Activated T-cell treated with anti-CD3 and anti-CD28 coated beads, Interleukin-2, amount 50 U/mL, for 4 hours (primary cell): ENCODE results near the gene CACNA1A. TPM values are rescaled to one million over a fixed set of nuclear protein-coding genes. Genes with fewer than 3 reads are reported as not detected.
"Not testable (repeated sequence)": the region's sequence is repeated elsewhere in the genome, so short reads cannot be mapped to it uniquely, and the experiment has no call there.

Experiments
- ATAC-seq, 2 donors: fragments of 200-7000 bp; cut with Tn5 transposase; one replicate each; pipeline ENCODE4 v1.10.0; 2021
- DNase-seq: peaks from one replicate; pipeline ENCODE4 v3.0.0-alpha.2; 2020
- H3K27me3 Mint-ChIP-seq: one replicate; pipeline ENCODE4 v1.8.0; 2021; ENCODE audit warnings: low read depth, mixed read lengths
- H3K36me3 Mint-ChIP-seq: one replicate; pipeline ENCODE4 v1.8.0; 2022; ENCODE audit warnings: mixed read lengths; ENCODE audit not compliant: insufficient read depth
- H3K4me1 Mint-ChIP-seq: one replicate; pipeline ENCODE4 v1.8.0; 2021; ENCODE audit warnings: low read depth, mixed read lengths
- H3K4me3 Mint-ChIP-seq: one replicate; pipeline ENCODE4 v1.8.0; 2021; ENCODE audit warnings: mild to moderate bottlenecking, moderate library complexity, mixed read lengths
- H3K9me3 Mint-ChIP-seq: one replicate; pipeline ENCODE4 v1.8.0; 2021; ENCODE audit warnings: mixed read lengths
- total RNA-seq, 3 donors: library from RNA; stranded (reverse); gene quantifications; one replicate each; pipeline ENCODE4 v1.2.1, GENCODE V29; 2021

The CACNA1A gene
- total RNA-seq, 3 donors from 2014 or later: 0.16 to 0.43 (median 0.20) TPM

- Mint-ChIP-seq H3K36me3 (no peaks in the 10 kb centered on the region), H3K4me1 (peaks cover 21% of the 10 kb centered on the region), H3K4me3 (peak overlapping the region; percentile 83), H3K27me3 (no peaks in the 10 kb centered on the region), H3K9me3 (no peaks in the 10 kb centered on the region)
- peak; percentile 55 for DNase-seq
- ATAC-seq: peak; percentile 89 to 91
Measured at GRCh38 chr19:13207846-13208671, 298.2 kb downstream of the CACNA1A start.

GRCh38 chr19:13207237-13207845, 298.9 kb downstream of the CACNA1A start:
- H3K36me3 Mint-ChIP-seq: no peaks in the 10 kb centered on the region
- ATAC-seq (no peak), DNase-seq (no peak)
- peaks cover 17% of the 10 kb centered on the region for H3K4me1 Mint-ChIP-seq
- H3K9me3 Mint-ChIP-seq: no peaks in the 10 kb centered on the region
- H3K27me3 Mint-ChIP-seq: no peaks in the 10 kb centered on the region
- no peak overlapping the region for H3K4me3 Mint-ChIP-seq

DNA sequence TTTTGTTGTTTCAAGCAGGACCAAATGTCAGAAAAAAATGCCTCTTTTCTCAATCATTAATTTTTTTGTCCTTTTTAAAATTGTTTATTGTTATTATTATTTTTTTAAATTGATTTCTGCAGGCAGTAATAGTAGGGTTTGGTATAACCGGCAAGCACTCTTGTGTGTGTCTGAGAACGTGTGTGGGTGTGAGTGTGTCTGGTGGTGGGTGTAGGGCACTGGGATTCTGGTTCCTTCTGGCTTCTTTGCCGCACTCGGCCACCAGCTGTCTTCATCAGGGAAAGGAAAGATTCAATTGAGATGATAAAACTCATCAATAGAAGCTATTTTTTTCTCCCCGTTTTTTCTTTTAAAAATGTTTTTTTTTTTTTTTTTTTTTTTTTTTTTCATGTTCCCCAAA, 299.7 kb downstream of the CACNA1A start:
- H3K4me1 Mint-ChIP-seq: peaks cover 17% of the 10 kb centered on the region
- DNase-seq (no peak), ATAC-seq (no peak)
- H3K4me3 Mint-ChIP-seq: no peak overlapping the region
- no peaks in the 10 kb centered on the region for H3K9me3 Mint-ChIP-seq
- H3K27me3 Mint-ChIP-seq: no peaks in the 10 kb centered on the region
- H3K36me3 Mint-ChIP-seq: no peaks in the 10 kb centered on the region

DNA sequence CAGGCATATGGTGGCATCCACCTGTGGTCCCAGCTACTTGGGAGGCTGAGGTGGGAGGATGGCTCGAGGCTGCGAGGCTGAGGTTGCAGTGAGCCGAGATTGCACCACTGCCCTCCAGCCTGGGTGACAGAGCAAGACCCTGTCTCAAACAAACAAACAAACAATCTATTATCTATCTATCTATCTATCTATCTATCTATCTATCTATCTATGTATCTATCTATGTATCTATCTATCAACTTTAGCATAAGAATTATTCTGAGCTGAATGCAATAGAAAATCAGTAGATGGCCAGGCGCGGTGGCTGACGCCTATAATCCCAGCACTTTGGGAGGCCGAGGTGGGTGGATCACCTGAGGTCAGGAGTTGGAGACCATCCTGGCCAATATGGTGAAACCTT, 304.2 kb downstream of the CACNA1A start:
- not testable (repeated sequence) for H3K4me1 Mint-ChIP-seq, H3K27me3 Mint-ChIP-seq, DNase-seq, H3K9me3 Mint-ChIP-seq, ATAC-seq, H3K4me3 Mint-ChIP-seq, H3K36me3 Mint-ChIP-seq

GRCh38 chr19:13198634-13199033, 307.6 kb downstream of the CACNA1A start:
- no peak overlapping the region for H3K4me3 Mint-ChIP-seq
- H3K36me3 Mint-ChIP-seq: no peaks in the 10 kb centered on the region
- no peaks in the 10 kb centered on the region for H3K27me3 Mint-ChIP-seq
- no peaks in the 10 kb centered on the region for H3K9me3 Mint-ChIP-seq
- no peak for ATAC-seq
- DNase-seq: no peak
- H3K4me1 Mint-ChIP-seq: peaks cover 13% of the 10 kb centered on the region

- DNase-seq: peak; percentile 43
- no peaks in the 10 kb centered on the region for H3K9me3 Mint-ChIP-seq
- H3K36me3 Mint-ChIP-seq: no peaks in the 10 kb centered on the region
- H3K4me3 Mint-ChIP-seq: no peak overlapping the region
- H3K4me1 Mint-ChIP-seq: peaks cover 23% of the 10 kb centered on the region
- H3K27me3 Mint-ChIP-seq: no peaks in the 10 kb centered on the region
- peak in 1 of 2 donors; percentile 57 for ATAC-seq
Measured at GRCh38 chr19:13195678-13196077, 310.6 kb downstream of the CACNA1A start.

DNA sequence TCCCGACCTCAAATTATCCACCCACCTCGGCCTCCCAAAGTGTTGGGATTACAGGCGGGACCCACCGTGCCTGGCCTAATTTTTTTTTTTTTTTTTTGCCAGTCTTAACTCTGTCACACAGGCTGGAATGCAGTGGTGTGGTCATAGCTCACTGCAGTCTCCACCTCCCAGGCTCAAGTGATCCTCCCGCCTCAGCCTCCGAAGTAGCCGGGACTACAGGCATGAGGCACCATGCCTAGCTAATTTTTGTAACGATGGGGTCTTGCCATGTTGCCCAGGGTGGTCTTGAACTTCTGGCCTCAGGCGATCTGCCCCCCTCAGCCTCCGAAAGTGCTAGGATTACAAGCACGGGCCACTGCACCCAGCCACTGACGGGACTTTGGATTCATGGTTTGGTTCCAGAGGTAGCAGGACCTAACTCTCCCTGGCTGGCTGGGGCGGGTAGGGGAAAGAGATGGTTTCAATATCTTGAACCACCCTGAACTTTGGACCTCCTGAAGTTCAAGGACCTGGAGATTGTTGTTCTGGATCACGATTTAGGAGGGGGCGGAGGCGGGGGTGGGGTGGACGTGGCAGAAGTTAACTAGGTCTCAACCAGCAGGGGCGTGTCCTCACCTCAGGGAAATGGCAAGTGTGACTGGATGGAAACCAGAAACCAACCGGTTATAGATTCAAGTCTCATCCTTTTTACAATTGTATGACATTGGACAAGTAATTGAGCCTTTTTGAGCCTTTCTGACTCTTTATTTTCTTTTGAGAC, 315.3 kb downstream of the CACNA1A start:
- peak in 1 of 2 donors; percentile 49 for ATAC-seq
- Mint-ChIP-seq H3K27me3 (no peaks in the 10 kb centered on the region), H3K9me3 (no peaks in the 10 kb centered on the region), H3K4me1 (peaks cover 37% of the 10 kb centered on the region), H3K4me3 (no peak overlapping the region), H3K36me3 (no peaks in the 10 kb centered on the region)
- no peak for DNase-seq

GRCh38 chr19:13189600-13189999, 316.7 kb downstream of the CACNA1A start:
- Mint-ChIP-seq H3K27me3 (no peaks in the 10 kb centered on the region), H3K36me3 (no peaks in the 10 kb centered on the region), H3K4me1 (peaks cover 32% of the 10 kb centered on the region), H3K4me3 (no peak overlapping the region), H3K9me3 (no peaks in the 10 kb centered on the region)
- ATAC-seq (no peak), DNase-seq (no peak)

DNA sequence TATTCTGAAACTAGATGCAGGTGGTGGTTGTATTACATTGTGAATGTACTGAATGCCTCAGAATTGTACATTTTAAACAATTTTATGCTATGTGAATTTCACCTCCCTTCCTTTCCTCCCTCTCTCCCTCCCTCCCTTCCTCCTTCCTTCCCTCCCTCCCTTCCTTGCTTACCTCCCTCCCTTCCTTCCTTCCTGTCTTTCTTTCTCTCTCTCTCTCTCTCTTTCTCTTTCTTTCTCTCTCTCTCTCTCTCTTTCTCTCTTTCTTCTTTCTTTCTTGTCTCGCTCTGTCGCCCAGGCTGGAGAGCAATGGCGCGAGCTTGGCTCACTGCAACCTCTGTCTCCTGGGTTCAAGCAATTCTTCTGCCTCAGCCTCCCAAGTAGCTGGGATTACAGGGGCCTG, 318.9 kb downstream of the CACNA1A start:
- H3K4me3 Mint-ChIP-seq: no peak overlapping the region
- no peak for DNase-seq

GRCh38 chr19:13186688-13187087, 319.6 kb downstream of the CACNA1A start:
- not testable (repeated sequence) for H3K27me3 Mint-ChIP-seq, H3K4me3 Mint-ChIP-seq, DNase-seq, H3K36me3 Mint-ChIP-seq, H3K9me3 Mint-ChIP-seq, ATAC-seq
- H3K4me1 Mint-ChIP-seq: peaks cover 30% of the 10 kb centered on the region

More for the DNA sequence above, 318.9 kb downstream of the CACNA1A start:
- no peaks in the 10 kb centered on the region for H3K36me3 Mint-ChIP-seq
- H3K9me3 Mint-ChIP-seq: no peaks in the 10 kb centered on the region
- ATAC-seq: no peak
- no peaks in the 10 kb centered on the region for H3K27me3 Mint-ChIP-seq
- H3K4me1 Mint-ChIP-seq: peaks cover 24% of the 10 kb centered on the region

DNA sequence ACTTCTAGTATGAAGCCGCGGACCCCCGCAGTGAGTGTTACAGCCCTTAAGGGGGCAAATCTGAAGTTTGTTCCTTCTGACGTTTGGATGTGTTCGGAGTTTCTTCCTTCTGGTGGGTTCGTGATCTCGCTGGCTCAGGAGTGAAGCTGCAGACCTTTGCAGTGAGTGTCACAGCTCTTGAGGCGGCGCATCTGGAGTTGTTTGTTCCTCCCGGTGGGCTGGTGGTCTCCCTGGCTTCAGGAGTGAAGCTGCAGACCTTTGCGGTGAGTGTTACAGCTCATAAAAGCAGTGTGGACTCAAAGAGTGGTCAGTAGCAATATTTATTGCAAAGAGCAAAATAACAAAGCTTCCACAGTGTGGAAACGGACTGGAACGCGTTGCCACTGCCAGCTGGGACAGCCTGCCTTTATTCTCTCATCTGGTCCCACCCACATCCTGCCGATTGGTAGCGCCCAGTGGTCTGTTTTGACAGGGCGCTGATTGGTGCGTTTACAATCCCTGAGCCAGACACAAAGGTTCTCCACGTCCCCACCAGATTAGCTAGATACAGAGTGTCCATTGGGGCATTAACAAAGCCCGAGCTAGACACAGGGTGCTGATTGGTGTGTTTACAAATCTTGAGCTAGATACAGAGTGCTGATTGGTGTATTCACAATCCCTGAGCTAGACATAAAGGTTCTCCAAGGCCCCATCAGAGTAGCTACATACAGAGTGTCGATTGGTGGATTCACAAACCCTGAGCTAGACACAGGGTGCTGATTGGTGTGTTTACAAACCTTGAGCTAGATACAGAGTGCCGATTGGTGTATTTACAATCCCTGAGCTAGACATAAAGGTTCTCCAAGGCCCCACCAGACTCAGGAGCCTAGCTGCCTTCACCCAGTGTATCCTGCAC, 320.3 kb downstream of the CACNA1A start:
- not testable (repeated sequence) for H3K27me3 Mint-ChIP-seq, H3K4me3 Mint-ChIP-seq, H3K9me3 Mint-ChIP-seq, ATAC-seq, DNase-seq, H3K36me3 Mint-ChIP-seq
- H3K4me1 Mint-ChIP-seq: peaks cover 26% of the 10 kb centered on the region

DNA sequence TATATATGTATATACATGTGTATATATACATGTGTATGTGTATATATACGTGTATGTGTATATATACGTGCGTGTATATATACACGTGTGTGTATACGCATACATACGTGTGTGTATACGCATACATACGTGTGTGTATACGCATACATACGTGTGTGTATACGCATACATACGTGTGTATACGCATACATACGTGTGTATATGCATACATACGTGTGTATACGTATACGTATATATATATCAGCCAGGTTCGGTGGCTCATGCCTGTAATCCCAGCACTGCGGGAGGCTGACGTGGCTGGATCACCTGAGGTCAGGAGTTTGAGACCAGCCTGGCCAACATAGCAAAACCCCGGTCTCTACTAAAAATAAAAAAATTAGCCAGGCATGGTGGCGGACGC, 321.4 kb downstream of the CACNA1A start:
- peaks cover 35% of the 10 kb centered on the region for H3K4me1 Mint-ChIP-seq
- not testable (repeated sequence) for H3K4me3 Mint-ChIP-seq, H3K9me3 Mint-ChIP-seq, DNase-seq, H3K27me3 Mint-ChIP-seq, H3K36me3 Mint-ChIP-seq, ATAC-seq

GRCh38 chr19:13181747-13182388, 324.4 kb downstream of the CACNA1A start:
- H3K36me3 Mint-ChIP-seq: no peaks in the 10 kb centered on the region
- DNase-seq (peak; percentile 37), ATAC-seq (peak; percentile 71 to 85)
- H3K9me3 Mint-ChIP-seq: no peaks in the 10 kb centered on the region
- no peaks in the 10 kb centered on the region for H3K27me3 Mint-ChIP-seq
- H3K4me1 Mint-ChIP-seq: peaks cover 26% of the 10 kb centered on the region
- H3K4me3 Mint-ChIP-seq: peak overlapping the region; percentile 49
